ENCODE results near the gene RP9. TPM values are rescaled to one million over a fixed set of nuclear protein-coding genes. Genes with fewer than 3 reads are reported as not detected.

RP9 gene
- total RNA-seq, 4 donors from 2014 or later = 6.5 to 16.9 (median 9.3) TPM

GRCh38 chr7:33065981-33066380, 43.2 kb downstream of the RP9 start:
- H3K4me3 ChIP-seq = no peak overlapping the region
- WGBS = 97% methylated on average over 1 of the region's 1 CpG
- peaks cover 6% of the 10 kb centered on the region for H3K9me3 ChIP-seq
- H3K4me1 ChIP-seq = peaks cover 18% of the 10 kb centered on the region
- no peak overlapping the region for H3K27ac ChIP-seq
- H3K27me3 ChIP-seq = no peaks in the 10 kb centered on the region
- no peak for DNase-seq (ENCODE audit: low spot score in 2 of 2)
- H3K36me3 ChIP-seq = no peaks in the 10 kb centered on the region
- TF ChIP-seq EP300 (IDR thresholded peaks at IDR 0.05) (no peak), POLR2A (IDR thresholded peaks at IDR 0.05) (no peak), POLR2AphosphoS5 (IDR thresholded peaks at IDR 0.05) (no peak), CTCF (IDR thresholded peaks at IDR 0.05) (no peak)

GRCh38 chr7:33062782-33063443, 46.3 kb downstream of the RP9 start:
- under 1% methylated on average over 22 of the region's 50 CpGs for WGBS
- Histone ChIP-seq H3K4me3 (peak overlapping the region; percentile 66), H3K36me3 (no peaks in the 10 kb centered on the region), H3K27me3 (no peaks in the 10 kb centered on the region), H3K27ac (peak overlapping the region; percentile 93), H3K4me1 (peaks cover 40% of the 10 kb centered on the region), H3K9me3 (peaks cover 6% of the 10 kb centered on the region)
- DNase-seq (ENCODE audit: low spot score in 2 of 2) = peak; percentile 94 to 95
- TF ChIP-seq CTCF (IDR thresholded peaks at IDR 0.05) (no peak), POLR2AphosphoS5 (IDR thresholded peaks at IDR 0.05) (peak in 1 of 3 donors; percentile 22), EP300 (IDR thresholded peaks at IDR 0.05) (no peak), POLR2A (IDR thresholded peaks at IDR 0.05) (peak in 1 of 2 donors; percentile 61)

GRCh38 chr7:33062023-33062781, 47.0 kb downstream of the RP9 start, which contains the start of gene NT5C3A:
Gene NT5C3A, minus strand, starts transcription at chr7:33062776. Its CDS starts 71 bp downstream, at chr7:33062705.
- TF ChIP-seq POLR2A (IDR thresholded peaks at IDR 0.05) (peak in 1 of 2 donors; percentile 49), POLR2AphosphoS5 (IDR thresholded peaks at IDR 0.05) (peak in 1 of 3 donors; percentile 78), EP300 (IDR thresholded peaks at IDR 0.05) (no peak), CTCF (IDR thresholded peaks at IDR 0.05) (no peak)
- Histone ChIP-seq H3K27me3 (no peaks in the 10 kb centered on the region), H3K4me3 (peak within 1 kb of the TSS; percentile 66), H3K4me1 (peaks cover 40% of the 10 kb centered on the region), H3K27ac (peak within 1 kb of the TSS; percentile 93), H3K9me3 (peaks cover 6% of the 10 kb centered on the region), H3K36me3 (no peaks in the 10 kb centered on the region)
- peak in 1 of 2 donors; percentile 79 for DNase-seq (ENCODE audit: low spot score in 2 of 2)
- WGBS = 0% methylated on average over 9 of the region's 66 CpGs

GRCh38 chr7:33061282-33061937, 47.8 kb downstream of the RP9 start:
- Histone ChIP-seq H3K27ac (no peak overlapping the region), H3K9me3 (peaks cover 6% of the 10 kb centered on the region), H3K4me3 (peak overlapping the region; percentile 66), H3K4me1 (peaks cover 40% of the 10 kb centered on the region), H3K27me3 (no peaks in the 10 kb centered on the region), H3K36me3 (no peaks in the 10 kb centered on the region)
- no peak for DNase-seq (ENCODE audit: low spot score in 2 of 2)
- TF ChIP-seq POLR2AphosphoS5 (IDR thresholded peaks at IDR 0.05) = no peak
- no peak for TF ChIP-seq CTCF (IDR thresholded peaks at IDR 0.05)
- TF ChIP-seq EP300 (IDR thresholded peaks at IDR 0.05) = no peak
- TF ChIP-seq POLR2A (IDR thresholded peaks at IDR 0.05) = no peak
- WGBS = 22% methylated on average over 8 of the region's 8 CpGs
